ENCODE results near the gene KNTC1.

Gene KNTC1

GRCh38 chr12:122527478-122527944 is 462 bp downstream of the KNTC1 start:
- Mint-ChIP-seq H3K27me3 (ENCODE audit: low read depth, poor library complexity) (no peaks in the 10 kb centered on the region), H3K9me3 (no peaks in the 10 kb centered on the region), H3K4me1 (peaks cover 20% of the 10 kb centered on the region), H3K36me3 (ENCODE audit: low read depth) (peaks cover 33% of the 10 kb centered on the region), H3K27ac (no peak overlapping the region), H3K4me3 (no peak overlapping the region)
- peak; percentile 22 for DNase-seq
- no peak for TF ChIP-seq CTCF (IDR thresholded peaks at IDR 0.05)

- Mint-ChIP-seq H3K27ac (no peak overlapping the region), H3K4me1 (peaks cover 9% of the 10 kb centered on the region), H3K9me3 (no peaks in the 10 kb centered on the region), H3K36me3 (ENCODE audit: low read depth) (peaks cover 28% of the 10 kb centered on the region), H3K27me3 (ENCODE audit: low read depth, poor library complexity) (no peaks in the 10 kb centered on the region), H3K4me3 (no peak overlapping the region)
- no peak for DNase-seq
- TF ChIP-seq CTCF (IDR thresholded peaks at IDR 0.05) = no peak
Measured at GRCh38 chr12:122528582-122528981, 1.5 kb downstream of the KNTC1 start.

GRCh38 chr12:122528992-122529391 is 1.9 kb downstream of the KNTC1 start:
- no peak for DNase-seq
- Mint-ChIP-seq H3K4me3 (no peak overlapping the region), H3K27ac (no peak overlapping the region), H3K9me3 (no peaks in the 10 kb centered on the region), H3K36me3 (ENCODE audit: low read depth) (peaks cover 26% of the 10 kb centered on the region), H3K27me3 (ENCODE audit: low read depth, poor library complexity) (no peaks in the 10 kb centered on the region), H3K4me1 (peaks cover 5% of the 10 kb centered on the region)
- no peak for TF ChIP-seq CTCF (IDR thresholded peaks at IDR 0.05)

- Mint-ChIP-seq H3K9me3 (no peaks in the 10 kb centered on the region), H3K27ac (no peak overlapping the region), H3K4me3 (no peak overlapping the region), H3K27me3 (ENCODE audit: low read depth, poor library complexity) (no peaks in the 10 kb centered on the region), H3K36me3 (ENCODE audit: low read depth) (peaks cover 30% of the 10 kb centered on the region), H3K4me1 (no peaks in the 10 kb centered on the region)
- DNase-seq = no peak
- TF ChIP-seq CTCF (IDR thresholded peaks at IDR 0.05) = no peak
Measured at GRCh38 chr12:122533856-122534255, 6.8 kb downstream of the KNTC1 start.

- Mint-ChIP-seq H3K27ac (no peak overlapping the region), H3K27me3 (ENCODE audit: low read depth, poor library complexity) (no peaks in the 10 kb centered on the region), H3K4me3 (no peak overlapping the region), H3K9me3 (no peaks in the 10 kb centered on the region), H3K4me1 (no peaks in the 10 kb centered on the region), H3K36me3 (ENCODE audit: low read depth) (peaks cover 33% of the 10 kb centered on the region)
- no peak for DNase-seq
- TF ChIP-seq CTCF (IDR thresholded peaks at IDR 0.05) = no peak
Measured at GRCh38 chr12:122537021-122537420, 10.0 kb downstream of the KNTC1 start.

GRCh38 chr12:122538496-122538895 is 11.4 kb downstream of the KNTC1 start:
- Mint-ChIP-seq H3K27ac (no peak overlapping the region), H3K4me1 (no peaks in the 10 kb centered on the region), H3K27me3 (ENCODE audit: low read depth, poor library complexity) (no peaks in the 10 kb centered on the region), H3K9me3 (no peaks in the 10 kb centered on the region), H3K4me3 (no peak overlapping the region), H3K36me3 (ENCODE audit: low read depth) (peaks cover 43% of the 10 kb centered on the region)
- TF ChIP-seq CTCF (IDR thresholded peaks at IDR 0.05) = no peak
- no peak for DNase-seq
